Lower leg skin (tissue), 3 donors: Measurements from ENCODE around the gene THOP1.

ENCODE experiments used
- CTCF ChIP-seq, 3 donors: fragments of 450-650 bp; IDR thresholded peaks; one replicate each; pipeline ENCODE4 v1.5.1; 2016; ENCODE audit warnings: antibody characterized with exemption in 3 of 3, mild to moderate bottlenecking in 3 of 3, moderate library complexity in 2 of 3
- POLR2A ChIP-seq, 2 donors: fragments of 450-650 bp; IDR thresholded peaks; one replicate each; pipeline ENCODE4 v1.6.1; 2016 to 2017; ENCODE audit warnings: antibody characterized with exemption in 2 of 2, mild to moderate bottlenecking in 1 of 2, moderate library complexity in 1 of 2

GRCh38 chr19:2819540-2820111 lies 34.3 kb downstream of the THOP1 start, which contains the start of gene ZNF554:
- TF ChIP-seq CTCF (IDR thresholded peaks at IDR 0.05) (peak in 1 of 3 donors; percentile 96), POLR2A (IDR thresholded peaks at IDR 0.05) (no peak)
